HG03175 (cell line): ENCODE measurements around the gene MAN1C1.

Source experiments
- ATAC-seq: cut with Tn5 transposase; IDR thresholded peaks from one replicate; pipeline ENCODE4 v1.9.1; 2021; ENCODE audit warnings: mild to moderate bottlenecking, moderate library complexity; ENCODE audit not compliant: unreplicated experiment

Gene MAN1C1

DNA sequence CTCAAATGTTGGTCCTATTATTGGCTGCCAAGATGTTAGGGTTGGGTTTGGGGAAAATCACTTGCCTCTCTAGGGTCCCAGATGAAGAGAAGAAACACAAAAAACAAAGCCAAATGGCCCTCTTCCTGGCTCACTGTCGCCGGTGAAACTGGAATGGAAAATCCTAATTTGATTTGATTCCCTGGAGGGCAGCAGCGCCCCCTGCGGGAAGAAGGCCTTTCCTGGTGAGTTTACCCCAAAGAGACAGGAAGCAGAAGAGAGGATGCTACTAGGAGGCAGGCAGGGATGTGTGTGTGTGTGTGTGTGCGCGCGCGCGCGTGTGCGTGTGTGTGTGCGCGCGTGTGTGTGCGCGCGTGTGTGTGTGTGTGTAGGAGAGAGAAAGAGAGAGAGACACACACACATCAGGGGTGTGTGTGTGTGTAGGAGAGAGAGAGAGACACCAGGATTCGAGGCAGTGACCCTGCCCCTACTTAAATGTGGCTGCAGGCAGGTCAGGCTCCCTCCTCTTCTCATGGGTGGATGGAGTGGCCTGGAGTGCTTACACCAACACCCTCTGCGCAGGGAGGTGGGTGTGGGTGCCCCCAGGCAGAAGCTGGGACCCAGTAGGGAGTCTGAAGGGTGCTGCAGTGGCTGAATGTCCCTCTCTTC, 180.3 kb downstream of the MAN1C1 start:
- ATAC-seq, result no peak

DNA sequence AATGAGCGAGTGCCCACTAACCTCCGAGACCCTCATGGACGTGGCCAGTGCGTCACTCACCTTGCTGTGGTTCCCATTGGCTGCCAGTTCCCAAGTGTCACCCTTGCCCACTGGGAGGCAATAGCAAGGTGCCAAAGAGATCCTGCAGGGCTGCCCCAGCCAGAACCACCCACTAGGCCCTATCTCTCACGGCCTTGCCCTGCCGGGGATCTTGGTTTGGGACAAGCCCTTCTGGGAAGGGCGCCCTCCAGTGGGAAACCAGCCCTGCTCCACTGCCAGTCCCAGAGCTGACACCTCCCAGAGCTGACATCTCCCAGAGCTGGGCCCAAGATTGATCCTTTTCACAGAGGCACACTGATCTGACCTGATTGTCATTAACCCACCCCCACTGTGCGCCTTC, 181.3 kb downstream of the MAN1C1 start:
- no peak for ATAC-seq

DNA sequence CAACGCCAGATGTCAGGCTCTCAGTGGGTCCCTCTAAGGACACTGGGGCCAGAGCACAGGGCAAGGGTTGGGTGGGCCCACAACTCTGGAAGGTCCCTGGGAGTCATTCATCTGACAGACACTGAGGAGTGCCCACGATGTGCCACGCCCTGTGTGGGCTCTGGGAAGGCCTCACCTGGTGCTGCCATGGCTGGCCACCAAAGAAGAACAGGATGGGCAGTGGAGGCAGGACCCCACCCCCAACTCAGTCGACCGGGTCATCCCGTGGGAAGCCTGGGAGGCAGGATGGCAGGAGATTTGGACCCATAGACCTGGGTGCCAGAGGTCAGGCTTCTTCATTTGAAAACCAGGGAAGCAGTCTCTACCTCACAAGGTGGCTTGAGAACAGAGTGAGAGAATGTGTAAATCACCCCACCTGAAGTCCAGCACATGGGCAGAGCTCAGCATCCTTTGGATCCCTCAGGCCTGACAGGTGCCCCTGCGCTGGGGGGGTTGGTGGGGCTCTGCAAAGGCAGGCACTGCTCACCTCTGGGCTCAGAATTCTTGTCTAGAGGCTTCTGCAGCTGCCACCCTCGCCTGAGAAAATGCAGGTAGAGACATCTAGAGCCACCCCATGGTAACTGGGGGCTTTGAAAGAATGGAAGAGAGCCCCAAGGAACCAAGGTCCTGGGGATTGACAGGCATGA, 182.2 kb downstream of the MAN1C1 start:
- no peak for ATAC-seq

DNA sequence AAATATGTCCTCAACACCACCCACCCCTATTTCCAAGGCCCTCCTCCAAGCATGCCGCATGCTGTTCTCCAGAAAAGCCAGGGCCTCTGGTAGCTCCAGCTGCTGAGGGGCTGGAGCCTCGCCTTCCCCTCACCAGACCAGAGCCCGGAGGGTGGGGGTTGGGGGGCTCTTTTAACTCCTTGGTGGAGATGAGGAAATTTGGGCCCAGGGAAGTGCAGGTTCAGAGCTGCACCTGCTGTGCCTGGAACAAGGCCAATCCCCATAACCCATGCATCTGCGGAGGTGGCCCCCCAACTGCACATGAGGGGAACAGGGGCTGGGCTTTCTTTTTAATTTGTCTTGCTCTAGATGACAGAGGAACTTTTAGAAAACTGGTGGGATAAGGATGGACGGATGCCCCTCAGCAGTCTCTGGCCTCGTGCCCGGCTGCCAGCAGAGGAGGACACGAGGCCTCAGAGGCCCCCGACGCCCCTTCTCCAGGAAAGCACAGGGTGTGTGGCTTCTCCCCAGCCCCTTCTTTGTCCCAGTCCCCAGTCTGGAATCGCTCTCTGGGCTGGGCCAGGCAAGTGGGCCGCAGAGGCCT, 182.9 kb downstream of the MAN1C1 start:
- ATAC-seq, result no peak

DNA sequence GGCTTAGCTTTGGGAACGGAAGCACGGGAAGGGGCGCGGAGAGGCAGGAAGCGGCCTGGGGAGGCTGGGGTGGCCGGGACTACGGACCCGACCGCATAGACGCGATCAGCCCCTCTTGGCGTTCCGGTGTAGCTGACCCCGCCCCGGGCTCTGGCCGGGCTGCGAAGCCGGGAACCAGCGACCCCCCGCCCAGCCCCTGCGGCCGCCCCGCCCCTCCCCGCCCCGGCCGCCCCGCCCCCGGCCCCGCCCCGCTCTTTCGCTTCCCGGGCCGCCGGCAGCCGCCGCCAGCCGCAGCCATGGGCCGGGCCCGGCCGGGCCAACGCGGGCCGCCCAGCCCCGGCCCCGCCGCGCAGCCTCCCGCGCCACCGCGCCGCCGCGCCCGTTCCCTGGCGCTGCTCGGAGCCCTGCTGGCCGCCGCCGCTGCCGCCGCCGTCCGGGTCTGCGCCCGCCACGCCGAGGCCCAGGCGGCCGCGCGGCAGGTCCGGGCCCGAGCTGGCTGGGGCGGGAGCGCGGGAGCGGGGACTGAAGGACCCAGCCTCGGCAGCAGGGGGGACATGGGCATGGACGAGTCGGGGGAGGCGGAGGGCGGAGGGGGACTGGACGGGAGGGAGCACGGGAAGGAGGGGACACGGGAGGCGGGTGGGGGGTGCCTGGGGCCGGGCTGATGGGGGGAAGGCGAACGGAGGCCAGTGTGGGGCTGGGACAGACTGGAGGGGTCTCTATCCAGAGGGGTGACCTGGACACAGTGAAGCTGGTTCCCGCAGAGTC, 183.5 kb downstream of the MAN1C1 start, which contains the start of gene SELENON:
Gene SELENON (plus strand): TSS at position 259 of the 768 bp plus-strand sequence. CDS start 38 bp downstream, at position 297.
- ATAC-seq, result no peak

DNA sequence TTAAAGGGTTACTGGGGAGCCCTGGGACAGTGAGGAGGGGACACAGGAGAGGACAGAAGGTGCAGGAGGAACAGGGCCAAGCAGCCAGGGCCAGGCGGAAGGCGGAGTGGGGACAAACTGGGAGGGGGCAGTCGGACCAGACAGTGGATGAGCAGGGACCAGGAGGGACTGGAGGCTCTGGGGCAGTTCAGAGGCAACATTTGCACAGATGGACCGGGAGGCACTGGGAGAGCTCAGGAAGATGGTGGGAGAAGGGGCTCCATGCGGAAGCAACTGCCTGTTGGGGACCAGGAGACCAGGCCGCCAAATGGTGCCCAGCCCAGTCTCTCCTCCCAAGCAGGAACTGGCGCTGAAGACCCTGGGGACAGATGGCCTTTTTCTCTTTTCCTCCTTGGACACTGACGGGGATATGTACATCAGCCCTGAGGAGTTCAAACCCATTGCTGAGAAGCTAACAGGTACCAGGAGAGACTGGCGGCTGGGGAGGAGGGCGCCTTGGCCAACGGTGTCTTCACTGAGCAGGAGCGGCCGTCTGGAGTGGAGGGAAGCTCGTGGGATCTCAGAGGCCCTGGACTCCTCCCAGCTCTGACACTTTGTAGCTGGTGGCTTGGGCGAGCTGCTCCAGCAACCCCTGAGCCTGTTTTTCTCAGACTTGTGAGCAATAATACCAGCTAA, 184.2 kb downstream of the MAN1C1 start:
- ATAC-seq, result no peak

DNA sequence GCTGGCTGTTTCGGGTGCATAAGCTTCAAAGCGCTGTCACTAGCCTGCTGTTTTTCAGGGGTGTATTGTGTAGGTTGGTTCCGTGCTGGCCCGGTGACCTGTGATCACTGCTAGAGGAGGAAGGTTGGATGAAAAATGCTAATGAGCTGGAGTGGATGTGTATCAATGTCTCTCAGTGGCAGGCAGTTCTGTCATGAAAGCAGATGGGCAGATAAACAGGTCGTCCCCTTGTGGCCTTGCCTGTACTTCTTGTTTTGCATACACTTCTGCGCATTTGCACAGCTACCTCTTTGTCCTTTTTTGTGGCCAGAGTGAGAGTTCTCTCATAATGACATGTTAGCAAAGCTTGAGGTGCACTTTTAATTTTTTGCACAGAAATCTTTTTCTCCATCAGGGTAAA, 186.3 kb downstream of the MAN1C1 start:
- no peak for ATAC-seq

DNA sequence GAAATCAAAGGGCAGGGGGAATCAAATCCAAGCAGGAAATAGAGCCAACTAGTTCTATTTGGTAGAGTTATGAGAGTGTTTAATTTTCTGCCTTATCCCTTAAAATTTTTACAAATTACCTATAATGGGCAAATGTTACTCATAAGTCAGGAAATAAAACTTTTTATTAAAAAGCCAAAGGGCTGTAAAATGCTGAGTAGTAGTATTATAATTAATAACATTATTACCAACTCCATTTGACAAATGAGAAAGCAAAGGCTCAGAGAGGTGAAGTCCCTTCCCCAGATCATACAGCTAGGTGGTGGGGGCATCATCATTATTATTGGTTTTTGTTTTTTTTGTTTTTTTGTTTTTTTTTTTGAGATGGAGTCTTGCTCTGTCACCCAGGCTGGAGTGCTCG, 186.8 kb downstream of the MAN1C1 start:
- ATAC-seq, result no peak

DNA sequence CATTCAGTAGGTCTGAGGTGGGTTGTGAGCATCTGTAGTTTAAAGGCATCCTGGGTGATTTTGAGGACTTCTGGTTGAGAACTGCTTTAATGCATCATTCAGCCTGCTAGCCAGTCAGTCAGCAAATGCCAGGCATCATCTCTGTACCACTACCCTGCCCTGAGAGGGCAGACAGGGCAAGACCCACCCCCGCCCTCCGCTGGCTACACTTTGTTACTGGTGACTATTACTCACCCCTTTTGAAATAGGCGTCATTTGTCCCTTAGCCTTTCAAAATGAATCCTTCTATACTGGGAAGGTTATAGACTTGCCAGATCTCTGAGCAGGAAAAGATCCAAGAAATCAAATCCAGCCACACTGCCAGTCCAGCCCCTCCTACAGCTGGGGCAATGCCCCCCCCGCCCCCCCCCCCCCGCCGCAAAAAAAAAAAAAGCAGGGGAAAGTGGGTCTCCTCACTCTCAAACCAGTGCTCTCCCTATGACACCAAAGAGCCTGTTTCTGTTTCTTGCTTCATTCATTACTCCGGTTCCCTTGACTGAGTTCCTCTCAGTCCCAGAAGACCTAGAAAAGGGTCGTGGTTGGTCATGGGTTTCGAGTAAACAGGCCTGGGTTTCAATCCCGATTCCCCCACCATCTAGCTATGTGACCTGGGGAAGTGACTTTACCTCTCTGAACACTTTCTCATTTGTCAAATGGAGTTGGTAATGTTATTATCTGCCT, 187.8 kb downstream of the MAN1C1 start:
- ATAC-seq, result no peak

DNA sequence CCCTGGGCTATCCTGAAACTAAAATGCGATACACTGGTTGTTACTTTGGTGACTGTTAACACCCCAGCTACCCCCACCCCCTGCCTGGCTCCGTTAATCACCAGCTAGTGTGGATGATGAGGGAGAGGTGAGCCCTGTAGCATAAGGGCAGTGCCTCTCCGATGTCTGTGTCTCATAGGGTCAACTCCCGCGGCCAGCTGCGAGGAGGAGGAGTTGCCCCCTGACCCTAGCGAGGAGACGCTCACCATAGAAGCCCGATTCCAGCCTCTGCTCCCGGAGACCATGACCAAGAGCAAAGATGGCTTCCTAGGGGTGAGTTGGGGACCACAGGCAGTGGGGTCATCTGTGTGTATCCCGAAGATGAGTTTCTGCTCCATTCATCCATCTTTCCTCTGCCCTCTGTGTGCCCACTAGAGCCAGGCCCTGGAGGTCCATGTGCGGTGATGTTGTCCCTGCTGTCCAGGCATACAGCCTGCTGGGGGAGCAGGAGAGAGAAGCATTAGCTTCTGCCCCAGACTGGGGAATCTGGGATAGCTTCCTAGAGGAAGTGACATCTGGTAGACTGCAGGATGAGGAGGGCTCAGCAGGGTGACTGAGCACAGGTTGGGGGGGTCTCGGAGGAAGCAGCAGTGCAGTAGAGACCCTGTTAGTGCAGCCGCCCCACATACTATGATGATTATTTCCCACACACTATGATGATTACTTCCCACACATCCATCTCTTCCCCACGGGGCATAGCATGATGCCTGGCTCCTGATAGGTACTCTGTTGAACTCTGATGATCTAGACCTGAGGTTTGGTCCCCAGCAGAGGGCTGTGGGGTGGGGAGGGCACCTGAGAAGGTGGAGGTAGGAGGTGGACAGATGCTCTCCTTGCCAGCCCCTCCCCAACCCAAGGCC, 188.6 kb downstream of the MAN1C1 start:
- no peak for ATAC-seq

DNA sequence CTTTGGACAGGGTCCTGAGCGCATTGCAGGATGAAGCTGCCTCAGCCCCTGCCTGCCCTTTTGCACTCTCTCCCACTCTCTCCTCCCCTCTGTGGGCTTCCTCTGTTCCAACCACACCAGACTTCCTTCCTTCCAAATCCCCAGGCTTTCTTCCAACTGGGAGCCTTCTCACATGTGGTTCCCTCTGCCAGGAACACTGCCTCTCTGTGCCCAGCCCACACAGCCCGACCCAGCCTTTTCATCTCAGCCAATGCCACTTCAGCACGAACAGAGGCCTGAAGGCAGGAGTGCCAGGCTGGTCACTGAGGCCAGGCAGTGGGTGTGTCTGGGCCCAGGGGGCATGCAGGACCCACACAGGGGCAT, 189.3 kb downstream of the MAN1C1 start:
- ATAC-seq, result no peak

DNA sequence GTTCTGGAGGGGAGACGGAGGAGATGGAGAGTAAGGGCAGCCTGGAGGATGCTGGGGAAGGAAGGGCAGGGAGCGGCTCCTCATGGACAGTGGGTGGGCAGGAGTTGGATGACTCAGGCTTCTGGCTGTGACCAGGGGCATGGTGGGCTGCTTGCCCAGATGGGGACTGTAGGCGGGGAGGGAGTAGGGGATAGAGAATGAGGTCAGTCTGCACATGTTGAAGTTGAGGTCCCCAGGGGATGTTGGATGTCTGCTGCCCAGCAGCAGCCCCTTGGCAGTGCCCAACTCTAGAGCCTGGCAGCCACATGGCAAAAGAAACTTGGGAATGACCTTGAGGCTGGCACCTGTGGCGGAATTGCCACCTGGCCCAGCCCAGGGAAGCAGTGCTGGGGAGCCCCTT, 189.8 kb downstream of the MAN1C1 start:
- ATAC-seq, result no peak

DNA sequence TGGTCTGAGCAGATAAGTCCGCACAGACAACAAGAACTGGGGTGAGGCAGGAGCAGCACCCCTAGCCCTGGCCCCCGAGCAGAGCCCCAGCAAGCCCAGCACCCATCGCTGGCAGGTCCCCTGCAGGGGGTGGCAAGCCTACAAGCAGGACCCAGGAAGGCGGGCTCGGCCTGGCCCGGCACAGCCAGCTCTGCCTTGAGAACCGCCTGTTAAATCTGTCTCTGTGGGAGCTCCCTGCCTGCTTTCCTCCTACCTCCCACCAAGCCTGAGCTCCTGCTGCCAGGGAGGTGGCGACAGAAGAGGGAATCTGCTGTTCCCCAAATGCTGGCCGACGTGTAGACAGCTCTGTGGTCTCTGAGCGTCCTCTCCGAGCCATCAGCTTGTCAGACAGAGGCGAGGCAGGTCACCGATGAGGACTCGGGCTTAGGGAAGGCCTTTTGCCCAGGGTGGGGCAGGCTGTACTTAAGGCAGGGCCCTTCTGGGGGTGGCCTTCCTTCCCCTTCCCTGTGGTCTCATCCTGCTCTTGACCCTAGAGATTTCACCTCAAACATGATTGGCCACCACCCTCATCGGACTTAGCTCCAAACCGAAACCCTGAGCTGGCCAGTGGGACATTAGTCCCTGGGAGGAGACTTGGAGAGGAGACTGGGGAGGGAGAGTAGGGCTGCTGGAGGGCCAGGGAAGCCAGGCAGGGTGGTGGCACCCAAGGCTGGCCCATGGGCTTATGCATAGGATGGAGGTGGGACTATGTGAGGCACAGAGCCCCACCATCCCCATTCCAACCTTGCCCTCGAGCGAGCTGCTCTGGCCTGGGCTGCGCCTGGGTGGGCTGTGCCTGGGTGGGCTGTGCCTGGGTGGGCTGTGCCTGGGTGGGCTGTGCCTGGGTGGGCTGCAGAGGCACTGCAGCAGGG, 191.1 kb downstream of the MAN1C1 start:
- ATAC-seq, result no peak

DNA sequence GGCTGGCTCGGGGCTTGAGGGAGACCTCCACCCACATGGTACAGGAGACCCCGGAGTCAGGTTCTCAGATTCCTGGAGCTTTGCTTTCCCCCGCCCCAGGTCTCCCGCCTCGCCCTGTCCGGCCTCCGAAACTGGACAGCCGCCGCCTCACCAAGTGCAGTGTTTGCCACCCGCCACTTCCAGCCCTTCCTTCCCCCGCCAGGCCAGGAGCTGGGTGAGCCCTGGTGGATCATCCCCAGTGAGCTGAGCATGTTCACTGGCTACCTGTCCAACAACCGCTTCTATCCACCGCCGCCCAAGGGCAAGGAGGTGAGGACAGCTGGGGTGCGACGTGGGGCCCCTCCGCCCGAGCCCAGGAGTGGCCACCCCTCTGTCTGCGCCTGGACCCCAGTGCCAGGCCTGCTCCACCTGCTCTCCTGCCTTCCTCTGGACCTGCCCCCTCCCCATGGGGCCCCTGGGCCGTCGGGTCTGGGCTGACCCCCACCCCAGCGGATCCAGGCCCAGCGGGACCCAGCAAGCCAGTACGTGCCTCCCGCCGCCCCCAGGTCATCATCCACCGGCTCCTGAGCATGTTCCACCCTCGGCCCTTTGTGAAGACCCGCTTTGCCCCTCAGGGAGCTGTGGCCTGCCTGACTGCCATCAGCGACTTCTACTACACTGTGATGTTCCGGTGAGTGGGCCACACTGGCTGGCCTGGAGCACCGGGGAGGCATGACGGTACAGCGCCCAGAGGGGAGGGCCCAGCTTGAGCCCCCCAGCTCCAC, 192.1 kb downstream of the MAN1C1 start:
- no peak for ATAC-seq

DNA sequence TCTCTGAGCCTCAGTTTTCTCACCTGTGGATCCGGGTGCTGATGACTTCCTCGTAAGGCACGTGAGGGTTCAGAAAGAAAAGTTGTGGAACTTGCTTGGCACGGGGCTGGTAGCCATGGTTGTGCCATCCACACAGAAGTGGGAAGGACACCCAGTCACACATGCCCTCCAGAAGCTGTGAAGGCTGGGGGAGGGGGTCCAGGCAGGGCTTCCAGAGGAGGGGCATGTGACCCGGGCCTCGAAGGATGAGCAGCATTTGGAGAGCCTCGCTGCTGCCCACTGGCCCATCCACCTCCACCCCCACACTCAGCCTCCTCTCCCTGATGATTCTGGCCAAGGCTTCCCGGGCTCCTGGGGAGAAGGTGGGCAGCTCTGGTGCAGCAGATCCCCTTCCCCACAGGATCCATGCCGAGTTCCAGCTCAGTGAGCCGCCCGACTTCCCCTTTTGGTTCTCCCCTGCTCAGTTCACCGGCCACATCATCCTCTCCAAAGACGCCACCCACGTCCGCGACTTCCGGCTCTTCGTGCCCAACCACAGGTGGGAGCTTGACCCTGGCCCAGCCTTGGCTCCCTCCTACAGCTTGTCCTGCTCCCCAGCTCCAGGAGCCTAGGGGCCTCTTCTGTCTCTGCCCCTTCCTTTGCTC, 192.8 kb downstream of the MAN1C1 start:
- no peak for ATAC-seq

DNA sequence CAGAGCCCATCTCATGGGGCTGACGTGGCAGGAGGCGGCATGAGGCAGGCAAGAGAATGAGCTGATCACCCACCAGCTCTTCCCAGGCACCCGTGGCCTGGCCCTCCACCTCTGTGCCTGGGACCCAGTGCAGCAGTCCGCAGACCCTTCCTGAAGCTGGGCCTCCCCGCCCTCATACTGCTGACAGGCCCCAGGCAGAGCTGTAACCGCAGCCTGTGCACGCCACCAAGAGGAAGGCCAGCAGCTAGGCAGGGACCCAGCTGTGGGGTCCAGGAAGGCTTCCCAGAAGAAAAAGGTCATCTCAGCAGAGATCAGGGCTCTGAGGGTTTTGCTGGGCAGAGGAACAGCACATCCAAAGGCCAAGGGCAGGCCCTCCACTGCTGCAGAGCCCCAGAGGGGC, 193.3 kb downstream of the MAN1C1 start:
- ATAC-seq, result no peak
